Central memory CD8-positive, alpha-beta T cell (primary cell): ENCODE results near the gene ZNF548.
"Not testable (repeated sequence)": the region's sequence is repeated elsewhere in the genome, so short reads cannot be mapped to it uniquely, and the experiment has no call there.

Experiments
- ATAC-seq: fragments of 150-1000 bp; cut with Tn5 transposase; replicated peaks from 2 replicates; pipeline ENCODE4 v1.10.0; 2022; ENCODE audit warnings: mild to moderate bottlenecking, moderate FRiP score, moderate number of reproducible peaks; ENCODE audit not compliant: poor library complexity, severe bottlenecking; ENCODE audit errors: extremely low read depth
- DNase-seq, 2 donors: peaks; one replicate each; pipeline ENCODE4 v3.0.0; 2021; ENCODE audit warnings: low spot score in 2 of 2
- H3K27ac Mint-ChIP-seq: one replicate; pipeline ENCODE4 v1.8.0; 2022; ENCODE audit warnings: low read depth, mild to moderate bottlenecking, moderate library complexity, mixed read lengths
- H3K27me3 Mint-ChIP-seq: one replicate; pipeline ENCODE4 v1.8.0; 2022; ENCODE audit warnings: mixed read lengths
- H3K36me3 Mint-ChIP-seq: one replicate; pipeline ENCODE4 v1.8.0; 2022; ENCODE audit warnings: mild to moderate bottlenecking, moderate library complexity, mixed read lengths; ENCODE audit not compliant: insufficient read depth
- H3K4me1 Mint-ChIP-seq: one replicate; pipeline ENCODE4 v1.8.0; 2022; ENCODE audit warnings: mixed read lengths
- H3K4me3 Mint-ChIP-seq: one replicate; pipeline ENCODE4 v1.8.0; 2022; ENCODE audit warnings: mild to moderate bottlenecking, moderate library complexity, mixed read lengths
- H3K9me3 Mint-ChIP-seq: one replicate; pipeline ENCODE4 v1.8.0; 2022; ENCODE audit warnings: mixed read lengths

ZNF548 gene

DNA sequence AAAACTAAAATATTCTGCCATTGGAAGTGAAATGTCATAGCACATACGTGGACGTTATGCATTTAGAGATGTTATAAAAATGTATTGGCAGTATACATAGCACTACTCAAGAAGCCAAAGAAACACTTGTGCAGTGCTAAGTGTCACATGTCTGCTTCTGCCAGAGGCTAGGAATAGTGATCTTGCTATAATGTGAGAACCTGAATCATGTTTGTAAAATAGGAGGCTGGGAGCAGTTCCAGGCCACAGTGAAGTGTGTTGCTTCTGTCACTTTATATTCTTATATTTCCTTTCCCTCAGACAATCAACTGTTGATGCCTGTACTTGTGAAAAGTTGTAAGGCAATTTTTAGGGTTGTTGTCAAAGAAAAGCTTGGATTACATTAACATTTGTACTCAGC, 22.9 kb upstream of the ZNF548 start:
- Mint-ChIP-seq H3K4me1 (peaks cover 33% of the 10 kb centered on the region), H3K4me3 (no peak overlapping the region), H3K9me3 (peaks cover 14% of the 10 kb centered on the region), H3K27me3 (no peaks in the 10 kb centered on the region), H3K27ac (no peak overlapping the region), H3K36me3 (peaks cover 17% of the 10 kb centered on the region)
- no peak for DNase-seq
- ATAC-seq: no peak

DNA sequence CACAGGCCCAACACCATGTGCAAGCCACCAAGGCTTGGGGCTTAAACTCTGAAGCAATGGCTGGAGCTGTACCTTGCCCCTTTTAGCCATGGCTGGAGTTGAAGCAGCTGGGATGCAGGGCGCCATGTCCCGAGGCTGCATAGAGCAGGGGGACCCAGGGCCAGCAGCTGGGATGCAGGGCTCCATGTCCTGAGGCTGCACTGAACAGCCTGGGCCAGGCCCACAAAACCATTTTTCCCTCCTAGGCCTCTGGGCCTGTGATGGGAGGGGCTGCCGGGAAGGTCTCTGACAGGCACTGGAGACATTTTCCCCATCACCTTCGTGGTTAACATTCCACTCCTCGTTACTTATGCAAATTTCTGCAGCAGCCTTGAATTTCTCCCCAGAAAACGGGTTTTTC, 15.5 kb upstream of the ZNF548 start:
- peaks cover 7% of the 10 kb centered on the region for H3K36me3 Mint-ChIP-seq
- ATAC-seq: no peak
- H3K4me3 Mint-ChIP-seq: no peak overlapping the region
- no peaks in the 10 kb centered on the region for H3K27me3 Mint-ChIP-seq
- H3K9me3 Mint-ChIP-seq: peaks cover 19% of the 10 kb centered on the region
- H3K4me1 Mint-ChIP-seq: peaks cover 6% of the 10 kb centered on the region
- DNase-seq: no peak
- H3K27ac Mint-ChIP-seq: no peak overlapping the region

DNA sequence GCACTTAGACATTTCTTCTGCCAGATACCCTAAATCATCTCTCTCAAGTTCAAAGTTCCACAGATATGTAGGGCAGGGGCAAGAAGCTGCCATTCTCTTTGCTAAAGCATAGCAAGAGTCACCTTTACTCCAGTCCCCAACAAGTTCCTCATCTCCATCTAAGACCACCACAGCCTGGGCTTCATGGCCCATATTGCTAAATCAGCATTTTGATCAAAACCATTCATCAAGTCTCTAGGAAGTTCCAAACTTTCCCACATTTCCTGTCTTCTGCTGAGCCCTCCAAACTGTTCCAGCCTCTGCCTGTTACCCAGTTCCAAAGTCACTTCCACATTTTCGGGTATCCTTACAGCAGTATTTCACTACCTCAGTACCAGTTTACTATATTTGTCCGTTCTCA, 15.0 kb upstream of the ZNF548 start:
- H3K27ac Mint-ChIP-seq, H3K36me3 Mint-ChIP-seq, DNase-seq, H3K27me3 Mint-ChIP-seq, H3K4me1 Mint-ChIP-seq, ATAC-seq, H3K4me3 Mint-ChIP-seq: not testable (repeated sequence)
- H3K9me3 Mint-ChIP-seq: peaks cover 23% of the 10 kb centered on the region

DNA sequence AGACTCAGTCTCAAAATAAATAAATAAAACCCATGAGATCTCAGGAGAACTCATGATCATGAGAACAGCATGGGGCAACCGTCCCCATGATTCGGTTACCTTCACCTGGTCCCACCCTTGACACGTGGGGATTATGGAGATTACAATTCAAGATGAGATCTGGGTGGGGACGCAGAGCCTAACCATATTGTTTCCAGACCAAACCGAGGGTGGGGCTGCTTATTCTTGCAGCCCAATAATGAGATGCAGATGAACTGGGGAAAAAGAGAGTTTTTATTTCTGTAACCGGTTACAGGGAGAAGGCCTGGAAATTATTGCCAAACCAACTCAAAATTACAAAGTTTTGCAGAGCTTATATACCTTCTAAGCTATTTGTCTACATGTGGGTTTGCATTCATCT, 13.5 kb upstream of the ZNF548 start:
- H3K4me1 Mint-ChIP-seq: no peaks in the 10 kb centered on the region
- DNase-seq (no peak), ATAC-seq (no peak)
- peaks cover 4% of the 10 kb centered on the region for H3K36me3 Mint-ChIP-seq
- H3K27me3 Mint-ChIP-seq: no peaks in the 10 kb centered on the region
- H3K4me3 Mint-ChIP-seq: no peak overlapping the region
- H3K27ac Mint-ChIP-seq: no peak overlapping the region
- peaks cover 31% of the 10 kb centered on the region for H3K9me3 Mint-ChIP-seq

GRCh38 chr19:57377498-57378146, 12.0 kb upstream of the ZNF548 start:
- Mint-ChIP-seq H3K36me3 (peaks cover 2% of the 10 kb centered on the region), H3K9me3 (peaks cover 31% of the 10 kb centered on the region), H3K4me3 (no peak overlapping the region)

GRCh38 chr19:57380923-57381322, 8.7 kb upstream of the ZNF548 start:
- no peaks in the 10 kb centered on the region for H3K4me1 Mint-ChIP-seq
- DNase-seq (no peak), ATAC-seq (no peak)
- no peak overlapping the region for H3K4me3 Mint-ChIP-seq
- H3K27ac Mint-ChIP-seq: no peak overlapping the region
- peaks cover 26% of the 10 kb centered on the region for H3K9me3 Mint-ChIP-seq
- H3K36me3 Mint-ChIP-seq: no peaks in the 10 kb centered on the region
- H3K27me3 Mint-ChIP-seq: peaks cover 12% of the 10 kb centered on the region

More at GRCh38 chr19:57377498-57378146, 12.0 kb upstream of the ZNF548 start:
- no peak for DNase-seq
- ATAC-seq: no peak
- no peaks in the 10 kb centered on the region for H3K4me1 Mint-ChIP-seq
- H3K27ac Mint-ChIP-seq: no peak overlapping the region
- H3K27me3 Mint-ChIP-seq: no peaks in the 10 kb centered on the region

DNA sequence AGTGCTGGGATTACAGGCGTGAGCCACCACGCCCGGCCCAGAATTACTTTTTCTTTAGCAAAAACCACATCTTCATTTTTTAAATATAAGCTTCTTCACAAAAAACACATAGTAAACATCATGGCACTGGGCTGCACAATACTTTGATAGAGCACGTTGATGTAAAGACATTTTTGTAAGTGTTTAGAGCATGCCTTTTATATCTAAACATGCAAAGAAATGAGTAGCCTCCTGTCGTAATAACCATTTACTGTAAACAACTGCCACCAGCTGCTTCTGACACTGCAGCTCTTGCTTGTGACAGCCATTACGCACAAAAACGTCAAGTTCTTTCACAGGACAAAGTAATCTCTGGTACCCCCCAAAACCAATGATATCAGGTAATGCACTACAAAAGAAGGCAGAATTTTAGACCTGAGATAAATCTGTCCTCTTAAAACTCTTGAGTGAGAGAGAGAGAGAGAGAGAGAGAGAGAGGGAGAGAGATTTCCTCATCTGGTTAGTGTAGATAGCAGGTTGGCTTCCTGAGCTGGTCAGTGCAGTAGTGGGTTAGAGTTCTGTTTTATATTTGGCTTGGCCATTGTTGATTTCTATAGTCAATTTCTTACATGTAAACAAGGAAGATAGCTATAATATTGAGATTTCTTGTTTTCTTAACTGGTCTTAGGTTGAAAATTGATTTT, 6.7 kb upstream of the ZNF548 start:
- peaks cover 12% of the 10 kb centered on the region for H3K27me3 Mint-ChIP-seq
- H3K9me3 Mint-ChIP-seq: peaks cover 15% of the 10 kb centered on the region
- H3K36me3 Mint-ChIP-seq: no peaks in the 10 kb centered on the region
- no peaks in the 10 kb centered on the region for H3K4me1 Mint-ChIP-seq
- no peak for ATAC-seq
- DNase-seq: no peak
- H3K4me3 Mint-ChIP-seq: no peak overlapping the region
- H3K27ac Mint-ChIP-seq: no peak overlapping the region

GRCh38 chr19:57389194-57389729, 392 bp upstream of the ZNF548 start:
- Mint-ChIP-seq H3K4me3 (peak overlapping the region; percentile 84), H3K4me1 (peaks cover 35% of the 10 kb centered on the region), H3K9me3 (no peaks in the 10 kb centered on the region), H3K27ac (peak overlapping the region; percentile 97), H3K36me3 (peaks cover 23% of the 10 kb centered on the region), H3K27me3 (no peaks in the 10 kb centered on the region)
- ATAC-seq: no peak
- no peak for DNase-seq

- Mint-ChIP-seq H3K36me3 (peaks cover 44% of the 10 kb centered on the region), H3K4me1 (peaks cover 40% of the 10 kb centered on the region), H3K9me3 (peaks cover 34% of the 10 kb centered on the region), H3K4me3 (no peak overlapping the region), H3K27ac (no peak overlapping the region), H3K27me3 (no peaks in the 10 kb centered on the region)
- no peak for DNase-seq
- no peak for ATAC-seq
Observed at GRCh38 chr19:57395710-57396109, 6.1 kb downstream of the ZNF548 start.

GRCh38 chr19:57398868-57399267, 9.2 kb downstream of the ZNF548 start:
- H3K36me3 Mint-ChIP-seq: peaks cover 35% of the 10 kb centered on the region
- H3K27ac Mint-ChIP-seq: no peak overlapping the region
- peaks cover 34% of the 10 kb centered on the region for H3K9me3 Mint-ChIP-seq
- H3K27me3 Mint-ChIP-seq: no peaks in the 10 kb centered on the region
- H3K4me1 Mint-ChIP-seq: peaks cover 27% of the 10 kb centered on the region
- ATAC-seq: no peak
- no peak for DNase-seq
- no peak overlapping the region for H3K4me3 Mint-ChIP-seq

GRCh38 chr19:57403737-57404563, 14.3 kb downstream of the ZNF548 start:
- Mint-ChIP-seq H3K4me3 (no peak overlapping the region), H3K36me3 (peaks cover 12% of the 10 kb centered on the region), H3K9me3 (peaks cover 6% of the 10 kb centered on the region), H3K27ac (no peak overlapping the region), H3K27me3 (no peaks in the 10 kb centered on the region), H3K4me1 (peaks cover 7% of the 10 kb centered on the region)
- no peak for ATAC-seq
- DNase-seq: no peak

DNA sequence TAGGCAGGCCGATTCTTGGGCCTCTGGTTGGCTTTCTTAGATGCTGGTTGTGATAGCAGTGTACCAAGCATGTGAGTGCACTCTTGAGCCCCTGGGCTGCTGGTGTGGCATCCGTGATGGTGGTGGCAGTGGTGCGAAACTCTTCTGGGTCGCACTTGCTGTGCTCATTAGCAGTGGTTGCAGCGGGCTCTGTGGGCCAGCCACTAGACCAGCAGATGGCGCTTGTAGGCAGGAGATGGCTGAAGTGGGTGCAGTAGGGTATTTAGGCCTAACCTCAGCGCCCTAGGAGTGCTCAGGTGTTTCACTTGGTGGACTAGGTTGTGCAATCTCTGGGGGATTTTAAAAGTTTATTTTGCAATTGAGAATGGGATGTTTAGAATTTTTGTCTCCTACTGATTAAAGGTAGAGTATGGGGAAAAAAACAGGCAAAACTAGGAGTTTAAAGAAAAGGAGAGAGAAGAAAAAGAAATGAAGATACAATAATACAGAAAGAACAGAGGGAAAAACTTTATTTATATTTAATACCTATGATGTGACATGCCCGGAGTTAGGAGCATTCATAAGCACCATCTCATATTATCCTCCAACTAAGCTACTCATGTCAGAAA, 17.0 kb downstream of the ZNF548 start:
- DNase-seq (peak; percentile 44 to 58), ATAC-seq (no peak)
- Mint-ChIP-seq H3K27ac (no peak overlapping the region), H3K4me3 (no peak overlapping the region), H3K36me3 (peaks cover 5% of the 10 kb centered on the region), H3K27me3 (no peaks in the 10 kb centered on the region), H3K4me1 (peaks cover 19% of the 10 kb centered on the region), H3K9me3 (no peaks in the 10 kb centered on the region)
